HG03469 (cell line): ENCODE data around the gene INTS11.
A peak's percentile ranks its signal among the peaks of the same experiment; 100 is the strongest.
"Not testable (repeated sequence)": the region's sequence is repeated elsewhere in the genome, so short reads cannot be mapped to it uniquely, and the experiment has no call there.

Experiments used
- ATAC-seq: cut with Tn5 transposase; IDR thresholded peaks from one replicate; pipeline ENCODE4 v1.9.1; 2021; ENCODE audit warnings: mild to moderate bottlenecking, moderate library complexity, moderate number of reproducible peaks; ENCODE audit not compliant: unreplicated experiment

INTS11 gene

GRCh38 chr1:1324524-1325287 is at the start of gene INTS11, which contains the start of gene CPTP:
Gene INTS11 (minus strand): TSS chr1:1324660. CDS start chr1:1324608, 52 bp downstream.
Gene CPTP (plus strand): TSS chr1:1324802. CDS start chr1:1326911, 2,109 bp downstream.
- peak; percentile 46 for ATAC-seq

GRCh38 chr1:1373815-1374588 is 49.5 kb upstream of the INTS11 start:
- no peak for ATAC-seq

- no peak for ATAC-seq
These were observed 48.8 kb upstream of the INTS11 start for GRCh38 chr1:1373051-1373814.

- no peak for ATAC-seq
These were observed 47.6 kb upstream of the INTS11 start for GRCh38 chr1:1371746-1372711.

- no peak for ATAC-seq
These were observed 46.9 kb upstream of the INTS11 start for GRCh38 chr1:1371364-1371745.

GRCh38 chr1:1370771-1371300 is 46.4 kb upstream of the INTS11 start:
- no peak for ATAC-seq

GRCh38 chr1:1370094-1370493 is 45.6 kb upstream of the INTS11 start:
- ATAC-seq: not testable (repeated sequence)

- no peak for ATAC-seq
These were observed 42.9 kb upstream of the INTS11 start for GRCh38 chr1:1367315-1367714.

- ATAC-seq: no peak
These were observed 42.2 kb upstream of the INTS11 start for GRCh38 chr1:1366699-1367066.

- no peak for ATAC-seq
These were observed 41.6 kb upstream of the INTS11 start for GRCh38 chr1:1365875-1366698.

GRCh38 chr1:1364266-1364665 is 39.8 kb upstream of the INTS11 start:
- ATAC-seq: no peak

- ATAC-seq: no peak
These were observed 37.5 kb upstream of the INTS11 start for GRCh38 chr1:1361982-1362423.

GRCh38 chr1:1361233-1361981 is 36.9 kb upstream of the INTS11 start:
- ATAC-seq: no peak

GRCh38 chr1:1360506-1361169 is 36.2 kb upstream of the INTS11 start:
- no peak for ATAC-seq

- no peak for ATAC-seq
These were observed 35.4 kb upstream of the INTS11 start for GRCh38 chr1:1359664-1360468.

- no peak for ATAC-seq
These were observed 34.8 kb upstream of the INTS11 start for GRCh38 chr1:1359308-1359663.
